K562 (cell line): ENCODE data around the gene KAT14. TPM values are rescaled to one million over a fixed set of nuclear protein-coding genes. Genes with fewer than 3 reads are reported as not detected.

Source experiments
- CEBPG ChIP-seq, 3 experiments: fragments of 200-800 bp in 1 of 3; sonication (Bioruptor generic) in 1 of 3; sonication (generic) in 1 of 3; formaldehyde crosslinking in 1 of 3; IDR thresholded peaks in 2 of 3; conservative IDR thresholded peaks in 1 of 3; 2 replicates each; pipeline versions ENCODE4 v1.6.1 to v1.8.0; 2016 to 2022; ENCODE audit warnings: missing compliant biosample characterization in 2 of 3, missing genetic modification characterization in 2 of 3, mild to moderate bottlenecking in 1 of 3, missing genetic modification reagents in 1 of 3
- CREB1 ChIP-seq, 2 experiments: sonication (generic) in 1 of 2; formaldehyde crosslinking in 1 of 2; IDR thresholded peaks; 2 replicates each; pipeline versions ENCODE4 v1.6.1 to v1.8.0; 2012 to 2022; ENCODE audit warnings: inconsistent platforms in 1 of 2, mild to moderate bottlenecking in 1 of 2, missing genetic modification reagents in 1 of 2, moderate library complexity in 1 of 2
- FOS ChIP-seq: IDR thresholded peaks from 3 replicates; pipeline ENCODE4 v1.6.1; 2011; ENCODE audit not compliant: insufficient read length; ENCODE audit errors: extremely low read depth
- HNRNPUL1 ChIP-seq: fragments of 200-400 bp; formaldehyde crosslinking; IDR thresholded peaks from 2 replicates; pipeline ENCODE4 v1.6.1; 2017; ENCODE audit warnings: low read length
- NR0B1 ChIP-seq: fragments of 450-650 bp; IDR thresholded peaks from one replicate; pipeline ENCODE4 v1.6.1; 2018; ENCODE audit warnings: mild to moderate bottlenecking, moderate library complexity; ENCODE audit not compliant: partially characterized antibody
- NR2C1 ChIP-seq, 2 experiments: fragments of 450-650 bp; IDR thresholded peaks; 2 replicates each; pipeline ENCODE4 v1.6.1; 2017; ENCODE audit warnings: mild to moderate bottlenecking in 2 of 2, antibody characterized with exemption in 1 of 2, inconsistent platforms in 1 of 2, missing compliant biosample characterization in 1 of 2, missing genetic modification characterization in 1 of 2
- NRF1 ChIP-seq, 2 experiments: fragments of 450-650 bp; IDR thresholded peaks in 1 of 2; conservative IDR thresholded peaks in 1 of 2; 2 replicates each; pipeline ENCODE4 v1.6.1; 2014; ENCODE audit warnings: mild to moderate bottlenecking in 2 of 2
- PCBP2 ChIP-seq: fragments of 200-400 bp; formaldehyde crosslinking; IDR thresholded peaks from 2 replicates; pipeline ENCODE4 v1.6.1; 2018; ENCODE audit warnings: low read length, low read depth, mild to moderate bottlenecking, moderate library complexity; ENCODE audit not compliant: poor library complexity, severe bottlenecking
- PHTF2 ChIP-seq: fragments of 250-450 bp; sonication (Bioruptor Pico); IDR thresholded peaks from 2 replicates; pipeline ENCODE4 v1.5.0; 2021; ENCODE audit warnings: mild to moderate bottlenecking
- RCOR1 ChIP-seq, 2 experiments: IDR thresholded peaks; 2 replicates each; pipeline ENCODE4 v1.6.1; 2012; ENCODE audit warnings: low read depth in 2 of 2, low read length in 2 of 2, borderline replicate concordance in 1 of 2, improper control_type of control experiment in 1 of 2
- RHOXF2B ChIP-seq: fragments of 250-450 bp; sonication (Bioruptor Pico); conservative IDR thresholded peaks from 2 replicates; pipeline ENCODE4 v1.5.1; 2021
- WHSC1 ChIP-seq: IDR thresholded peaks from one replicate; pipeline ENCODE4 v1.6.1; 2012; ENCODE audit warnings: low read length, control low read depth, inconsistent platforms
- ZMIZ1 ChIP-seq, 2 experiments: fragments of 150-350 bp in 1 of 2; IDR thresholded peaks; 2 replicates each; pipeline ENCODE4 v1.6.1; 2012 to 2016; ENCODE audit warnings: low read depth in 2 of 2, low read length in 2 of 2, mild to moderate bottlenecking in 1 of 2, moderate library complexity in 1 of 2
- polyA plus RNA-seq, 8 experiments: library from polyadenylated mRNA; depleted of rRNA in 4 of 8; stranded (reverse) in 5 of 8; unstranded in 3 of 8; fragments of >200 nt; fragmentation: Nextera tagmentation in 2 of 8; fragmentation: Illumina TruSeq in 1 of 8; extraction: Ambion mirVana in 2 of 8; extraction: Trizol in 1 of 8; gene quantifications; 2 replicates each; pipeline versions ENCODE4 v1.2.1 to v1.2.3, GENCODE V29; 2011 to 2014; ENCODE audit warnings: inconsistent platforms in 1 of 8, missing spikeins in 1 of 8
- total RNA-seq, 7 experiments: library from RNA; depleted of rRNA in 6 of 7; stranded (reverse); fragments of >200 nt in 6 of 7; fragmentation: Illumina TruSeq in 2 of 7; extraction: Trizol in 2 of 7; gene quantifications; 2 replicates each; pipeline versions ENCODE4 v1.2.1 to v1.2.3, GENCODE V29; 2011 to 2021; ENCODE audit warnings: low replicate concordance in 1 of 7
- TF ChIP-seq, protein P1 (sequence below), 2 experiments: IDR thresholded peaks in 1 of 2; conservative IDR thresholded peaks in 1 of 2; 2 replicates each; pipeline ENCODE4 v1.6.1; 2016; ENCODE audit warnings: low read depth in 2 of 2, mild to moderate bottlenecking in 1 of 2, missing compliant biosample characterization in 1 of 2, missing genetic modification characterization in 1 of 2, moderate library complexity in 1 of 2
- TF ChIP-seq, protein P2 (sequence below): sonication (generic); formaldehyde crosslinking; IDR thresholded peaks from 2 replicates; pipeline ENCODE4 v1.8.0; 2023; ENCODE audit warnings: mild to moderate bottlenecking, missing genetic modification reagents
- TF ChIP-seq, protein P3 (sequence below): sonication (generic); formaldehyde crosslinking; IDR thresholded peaks from 2 replicates; pipeline ENCODE4 v1.8.0; 2022; ENCODE audit warnings: mild to moderate bottlenecking, missing genetic modification reagents

The KAT14 gene
- total and polyA plus RNA-seq, 9 of the 15 experiments (the other 6 are each of a cell fraction or from before 2014, with no cell fraction given), result 1.7 to 7.2 (median 5.6) TPM

DNA sequence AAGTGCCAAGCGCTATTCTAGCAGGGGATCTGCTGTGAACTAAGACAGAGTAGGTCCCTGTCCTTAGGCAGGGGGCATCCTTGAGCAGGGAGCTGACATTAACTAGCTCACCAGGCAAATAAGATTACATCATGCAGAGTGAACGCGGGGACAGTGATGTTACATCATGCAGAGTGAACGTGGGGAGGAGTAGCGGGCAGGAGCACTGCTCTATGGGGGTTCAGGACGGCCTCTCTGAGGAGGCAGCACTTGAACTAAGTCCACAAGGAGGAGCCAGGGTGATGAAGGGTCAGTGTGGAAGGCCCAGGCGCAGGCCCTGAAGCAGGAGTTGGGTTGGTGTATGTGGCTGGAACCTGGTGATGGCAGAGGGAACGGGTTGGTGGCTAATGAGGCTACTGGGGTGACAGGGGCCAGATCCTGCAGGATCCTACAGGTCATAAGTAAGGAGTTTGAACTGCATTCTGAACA is 38.7 kb downstream of the KAT14 start (continued):
- TF ChIP-seq, protein P1, sequence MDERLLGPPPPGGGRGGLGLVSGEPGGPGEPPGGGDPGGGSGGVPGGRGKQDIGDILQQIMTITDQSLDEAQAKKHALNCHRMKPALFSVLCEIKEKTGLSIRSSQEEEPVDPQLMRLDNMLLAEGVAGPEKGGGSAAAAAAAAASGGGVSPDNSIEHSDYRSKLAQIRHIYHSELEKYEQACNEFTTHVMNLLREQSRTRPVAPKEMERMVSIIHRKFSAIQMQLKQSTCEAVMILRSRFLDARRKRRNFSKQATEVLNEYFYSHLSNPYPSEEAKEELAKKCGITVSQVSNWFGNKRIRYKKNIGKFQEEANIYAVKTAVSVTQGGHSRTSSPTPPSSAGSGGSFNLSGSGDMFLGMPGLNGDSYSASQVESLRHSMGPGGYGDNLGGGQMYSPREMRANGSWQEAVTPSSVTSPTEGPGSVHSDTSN (CRISPR knock-in tag; IDR thresholded peaks at IDR 0.05; ENCODE audit: low read depth), result no peak
- TF ChIP-seq, protein P1 (tag; conservative IDR thresholded peaks at IDR 0.05; ENCODE audit: low read depth), result no peak
- TF ChIP-seq PCBP2 (no peak), PHTF2 (CRISPR knock-in tag) (no peak), NR2C1 (IDR thresholded peaks at IDR 0.05) (no peak), NR2C1 (tag; IDR thresholded peaks at IDR 0.05) (peak; percentile 46; the same call in 1 of the 2 replicates), CREB1 (IDR thresholded peaks at IDR 0.05) (no peak), CREB1 (CRISPR knock-in tag; IDR thresholded peaks at IDR 0.05) (no peak), RCOR1 (IDR thresholded peaks at IDR 0.05; ENCODE audit: borderline replicate concordance in 1 of 2, low read depth in 2 of 2, low read length in 2 of 2) (0 out of 4 replicates have a peak, but pooled peaks of 1 of the 2 experiments have one; percentile 5), RHOXF2B (CRISPR knock-in tag) (no peak), ZMIZ1 (IDR thresholded peaks at IDR 0.05; ENCODE audit: low read depth in 2 of 2, low read length in 2 of 2) (no peak), FOS (no peak), CEBPG (CRISPR knock-in tag; IDR thresholded peaks at IDR 0.05) (peak; percentile 83), CEBPG (tag; conservative IDR thresholded peaks at IDR 0.05 in 1 of 2, IDR thresholded peaks at IDR 0.05 in 1 of 2) (peak in 1 of 2 experiments; percentile 88; a peak in 2 of 4 replicates), NR0B1 (no peak), HNRNPUL1 (no peak), NRF1 (conservative IDR thresholded peaks at IDR 0.05 in 1 of 2, IDR thresholded peaks at IDR 0.05 in 1 of 2) (no peak), WHSC1 (no peak)
- TF ChIP-seq, protein P2, sequence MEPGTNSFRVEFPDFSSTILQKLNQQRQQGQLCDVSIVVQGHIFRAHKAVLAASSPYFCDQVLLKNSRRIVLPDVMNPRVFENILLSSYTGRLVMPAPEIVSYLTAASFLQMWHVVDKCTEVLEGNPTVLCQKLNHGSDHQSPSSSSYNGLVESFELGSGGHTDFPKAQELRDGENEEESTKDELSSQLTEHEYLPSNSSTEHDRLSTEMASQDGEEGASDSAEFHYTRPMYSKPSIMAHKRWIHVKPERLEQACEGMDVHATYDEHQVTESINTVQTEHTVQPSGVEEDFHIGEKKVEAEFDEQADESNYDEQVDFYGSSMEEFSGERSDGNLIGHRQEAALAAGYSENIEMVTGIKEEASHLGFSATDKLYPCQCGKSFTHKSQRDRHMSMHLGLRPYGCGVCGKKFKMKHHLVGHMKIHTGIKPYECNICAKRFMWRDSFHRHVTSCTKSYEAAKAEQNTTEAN (CRISPR knock-in tag), result no peak
- TF ChIP-seq, protein P3, sequence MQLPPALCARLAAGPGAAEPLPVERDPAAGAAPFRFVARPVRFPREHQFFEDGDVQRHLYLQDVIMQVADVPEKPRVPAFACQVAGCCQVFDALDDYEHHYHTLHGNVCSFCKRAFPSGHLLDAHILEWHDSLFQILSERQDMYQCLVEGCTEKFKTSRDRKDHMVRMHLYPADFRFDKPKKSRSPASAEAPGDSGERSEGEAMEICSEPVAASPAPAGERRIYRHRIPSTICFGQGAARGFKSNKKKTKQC (CRISPR knock-in tag), result no peak
